ENCODE results near the gene PCGF1. TPM values are rescaled to one million over a fixed set of nuclear protein-coding genes. Genes with fewer than 3 reads are reported as not detected.

The PCGF1 gene
- total and polyA plus RNA-seq, 2 of the 13 experiments (the other 11 are each of a cell fraction or from before 2014, with no cell fraction given), result 20.4 to 22.6 TPM

DNA sequence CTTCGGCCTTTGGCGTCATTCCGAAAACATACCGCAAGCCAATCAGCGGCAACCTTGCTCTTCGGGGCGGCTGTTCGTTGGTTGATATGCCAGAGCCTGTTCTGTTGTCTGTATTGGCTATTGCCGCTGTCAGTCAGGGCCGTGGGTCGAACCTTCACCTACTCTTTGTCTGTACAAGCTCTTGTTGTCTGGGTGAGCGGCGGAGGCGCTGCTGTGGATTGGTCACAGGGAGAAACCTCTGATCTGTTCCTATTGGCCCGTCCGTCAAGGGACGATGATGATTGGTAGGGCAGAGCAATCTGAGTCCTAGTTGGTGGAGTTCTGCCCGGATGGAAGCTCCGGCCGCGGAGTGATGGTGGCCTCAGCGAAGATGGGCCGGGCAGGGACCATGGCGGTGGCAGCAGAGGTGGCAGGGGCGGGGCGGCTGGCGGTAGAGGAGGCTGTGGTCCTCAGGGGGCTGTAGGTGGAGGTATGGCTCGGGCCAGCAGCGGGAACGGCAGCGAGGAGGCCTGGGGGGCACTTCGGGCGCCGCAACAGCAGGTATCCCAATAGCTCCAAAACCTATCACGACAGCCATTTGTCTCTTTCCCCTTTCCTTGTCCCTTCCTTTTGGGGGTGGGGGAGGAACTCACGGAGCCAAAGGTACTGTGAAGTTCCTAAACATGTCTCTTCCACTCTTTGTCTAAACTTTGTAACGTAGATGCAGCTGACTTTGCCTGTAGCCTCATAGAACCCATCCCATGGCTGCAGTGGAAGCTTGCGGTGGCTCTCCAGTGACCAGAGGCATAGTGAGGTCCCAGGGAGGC is 49.2 kb downstream of the PCGF1 start, which contains the start of gene WBP1 (continued):
- 0 out of 2 replicates have a peak, but pooled peaks have one; percentile 21 for TF ChIP-seq RXRA (CRISPR knock-in tag; IDR thresholded peaks at IDR 0.05)
- TF ChIP-seq CREM (IDR thresholded peaks at IDR 0.05), result peak; percentile 95
- TF ChIP-seq CREM (CRISPR knock-in tag; IDR thresholded peaks at IDR 0.05), result no peak
- TF ChIP-seq ISL2 (CRISPR knock-in tag; IDR thresholded peaks at IDR 0.05), result peak; percentile 9; the same call in 1 of the 2 replicates
- TF ChIP-seq SRSF1 (optimal IDR thresholded peaks at IDR 0.05; ENCODE audit: low read depth, low read length), result peak; percentile 23
- TF ChIP-seq NONO (IDR thresholded peaks at IDR 0.05), result no peak
- TF ChIP-seq NONO (CRISPR knock-in tag; conservative IDR thresholded peaks at IDR 0.05), result peak; percentile 31; the same call in 1 of the 2 replicates
- TF ChIP-seq HNRNPL (IDR thresholded peaks at IDR 0.05; ENCODE audit: low read depth, low read length), result no peak
- TF ChIP-seq NFKBIZ (CRISPR knock-in tag; IDR thresholded peaks at IDR 0.05), result no peak
- TF ChIP-seq ZFP91 (CRISPR knock-in tag; IDR thresholded peaks at IDR 0.05; ENCODE audit: borderline replicate concordance), result peak; percentile 61; the same call in 1 of the 2 replicates
- TF ChIP-seq KDM5A (IDR thresholded peaks at IDR 0.05; ENCODE audit: borderline replicate concordance, low read length), result peak; percentile 82
- TF ChIP-seq ZNF644 (CRISPR knock-in tag; IDR thresholded peaks at IDR 0.05; ENCODE audit: low read depth), result 0 out of 2 replicates have a peak, but pooled peaks have one; percentile 49
- TF ChIP-seq, protein P1, sequence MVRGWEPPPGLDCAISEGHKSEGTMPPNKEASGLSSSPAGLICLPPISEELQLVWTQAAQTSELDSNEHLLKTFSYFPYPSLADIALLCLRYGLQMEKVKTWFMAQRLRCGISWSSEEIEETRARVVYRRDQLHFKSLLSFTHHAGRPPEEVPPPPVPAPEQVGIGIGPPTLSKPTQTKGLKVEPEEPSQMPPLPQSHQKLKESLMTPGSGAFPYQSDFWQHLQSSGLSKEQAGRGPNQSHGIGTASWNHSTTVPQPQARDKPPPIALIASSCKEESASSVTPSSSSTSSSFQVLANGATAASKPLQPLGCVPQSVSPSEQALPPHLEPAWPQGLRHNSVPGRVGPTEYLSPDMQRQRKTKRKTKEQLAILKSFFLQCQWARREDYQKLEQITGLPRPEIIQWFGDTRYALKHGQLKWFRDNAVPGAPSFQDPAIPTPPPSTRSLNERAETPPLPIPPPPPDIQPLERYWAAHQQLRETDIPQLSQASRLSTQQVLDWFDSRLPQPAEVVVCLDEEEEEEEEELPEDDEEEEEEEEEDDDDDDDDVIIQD (CRISPR knock-in tag; IDR thresholded peaks at IDR 0.05; ENCODE audit: low read depth), result 0 out of 2 replicates have a peak, but pooled peaks have one; percentile 24
- 0 out of 2 replicates have a peak, but pooled peaks have one; percentile 2 for TF ChIP-seq ZNF567 (CRISPR knock-in tag; IDR thresholded peaks at IDR 0.05; ENCODE audit: borderline replicate concordance)
- TF ChIP-seq FOXK1 (CRISPR knock-in tag; IDR thresholded peaks at IDR 0.05; ENCODE audit: borderline replicate concordance, low read depth), result peak; percentile 80
- 0 out of 2 replicates have a peak, but pooled peaks have one; percentile 14 for TF ChIP-seq MYPOP (CRISPR knock-in tag; IDR thresholded peaks at IDR 0.05)
- 0 out of 2 replicates have a peak, but pooled peaks have one; percentile 70 for TF ChIP-seq FOXM1 (CRISPR knock-in tag; IDR thresholded peaks at IDR 0.05)
- TF ChIP-seq ZNF343 (CRISPR knock-in tag; IDR thresholded peaks at IDR 0.05), result 0 out of 2 replicates have a peak, but pooled peaks have one; percentile 12
- TF ChIP-seq RBM39 (IDR thresholded peaks at IDR 0.05; ENCODE audit: low read depth, low read length, poor library complexity, severe bottlenecking), result peak; percentile 13
- peak; percentile 8; the same call in 1 of the 2 replicates for TF ChIP-seq AKAP8 (CRISPR knock-in tag; IDR thresholded peaks at IDR 0.05)
- 0 out of 2 replicates have a peak, but pooled peaks have one; percentile 13 for TF ChIP-seq ZNF335 (CRISPR knock-in tag; IDR thresholded peaks at IDR 0.05)
- TF ChIP-seq, protein P2, sequence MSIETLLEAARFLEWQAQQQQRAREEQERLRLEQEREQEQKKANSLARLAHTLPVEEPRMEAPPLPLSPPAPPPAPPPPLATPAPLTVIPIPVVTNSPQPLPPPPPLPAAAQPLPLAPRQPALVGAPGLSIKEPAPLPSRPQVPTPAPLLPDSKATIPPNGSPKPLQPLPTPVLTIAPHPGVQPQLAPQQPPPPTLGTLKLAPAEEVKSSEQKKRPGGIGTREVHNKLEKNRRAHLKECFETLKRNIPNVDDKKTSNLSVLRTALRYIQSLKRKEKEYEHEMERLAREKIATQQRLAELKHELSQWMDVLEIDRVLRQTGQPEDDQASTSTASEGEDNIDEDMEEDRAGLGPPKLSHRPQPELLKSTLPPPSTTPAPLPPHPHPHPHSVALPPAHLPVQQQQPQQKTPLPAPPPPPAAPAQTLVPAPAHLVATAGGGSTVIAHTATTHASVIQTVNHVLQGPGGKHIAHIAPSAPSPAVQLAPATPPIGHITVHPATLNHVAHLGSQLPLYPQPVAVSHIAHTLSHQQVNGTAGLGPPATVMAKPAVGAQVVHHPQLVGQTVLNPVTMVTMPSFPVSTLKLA (IDR thresholded peaks at IDR 0.05), result peak; percentile 64
- peak; percentile 4 for TF ChIP-seq ASH2L (IDR thresholded peaks at IDR 0.05; ENCODE audit: insufficient read length, low read depth, low read length)
- peak; percentile 44; the same call in 1 of the 2 replicates for TF ChIP-seq BORCS8-MEF2B (CRISPR knock-in tag; IDR thresholded peaks at IDR 0.05)
